Brain microvascular endothelial cell (primary cell): Measurements from ENCODE around the gene RAD54L2.

Source experiments
- DNase-seq: peaks from one replicate; pipeline ENCODE4 v3.0.0-alpha.2; 2020
- H3K27ac ChIP-seq: fragments of 250-450 bp; sonication (Bioruptor Pico); 2 replicates; pipeline ENCODE4 v1.5.1; 2020; ENCODE audit warnings: mild to moderate bottlenecking, moderate library complexity
- H3K27me3 ChIP-seq: fragments of 250-450 bp; sonication (Bioruptor Pico); replicated peaks from 2 replicates; pipeline ENCODE4 v1.5.1; 2020; ENCODE audit warnings: mild to moderate bottlenecking
- H3K36me3 ChIP-seq: fragments of 250-450 bp; sonication (Bioruptor Pico); replicated peaks from 2 replicates; pipeline ENCODE4 v1.5.1; 2020; ENCODE audit warnings: mild to moderate bottlenecking
- H3K4me3 ChIP-seq: 2 replicates; pipeline ENCODE4 v1.5.1; 2011; ENCODE audit warnings: low read depth, mild to moderate bottlenecking, control low read depth, low read length, moderate library complexity
- in situ Hi-C: cut with HindIII; loops from 2 replicates; pipeline ENCODE4 v1.10.0; 2017; ENCODE audit warnings: low sequenced_read_pairs, low pct_ligation_motif_present
- TF ChIP-seq, protein P1 (sequence below): IDR thresholded peaks from 2 replicates; pipeline ENCODE4 v1.5.1; 2011; ENCODE audit warnings: low read depth, mild to moderate bottlenecking, moderate library complexity, low read length, control low read depth, inconsistent platforms; ENCODE audit errors: missing control alignments

RAD54L2 gene, protein sequence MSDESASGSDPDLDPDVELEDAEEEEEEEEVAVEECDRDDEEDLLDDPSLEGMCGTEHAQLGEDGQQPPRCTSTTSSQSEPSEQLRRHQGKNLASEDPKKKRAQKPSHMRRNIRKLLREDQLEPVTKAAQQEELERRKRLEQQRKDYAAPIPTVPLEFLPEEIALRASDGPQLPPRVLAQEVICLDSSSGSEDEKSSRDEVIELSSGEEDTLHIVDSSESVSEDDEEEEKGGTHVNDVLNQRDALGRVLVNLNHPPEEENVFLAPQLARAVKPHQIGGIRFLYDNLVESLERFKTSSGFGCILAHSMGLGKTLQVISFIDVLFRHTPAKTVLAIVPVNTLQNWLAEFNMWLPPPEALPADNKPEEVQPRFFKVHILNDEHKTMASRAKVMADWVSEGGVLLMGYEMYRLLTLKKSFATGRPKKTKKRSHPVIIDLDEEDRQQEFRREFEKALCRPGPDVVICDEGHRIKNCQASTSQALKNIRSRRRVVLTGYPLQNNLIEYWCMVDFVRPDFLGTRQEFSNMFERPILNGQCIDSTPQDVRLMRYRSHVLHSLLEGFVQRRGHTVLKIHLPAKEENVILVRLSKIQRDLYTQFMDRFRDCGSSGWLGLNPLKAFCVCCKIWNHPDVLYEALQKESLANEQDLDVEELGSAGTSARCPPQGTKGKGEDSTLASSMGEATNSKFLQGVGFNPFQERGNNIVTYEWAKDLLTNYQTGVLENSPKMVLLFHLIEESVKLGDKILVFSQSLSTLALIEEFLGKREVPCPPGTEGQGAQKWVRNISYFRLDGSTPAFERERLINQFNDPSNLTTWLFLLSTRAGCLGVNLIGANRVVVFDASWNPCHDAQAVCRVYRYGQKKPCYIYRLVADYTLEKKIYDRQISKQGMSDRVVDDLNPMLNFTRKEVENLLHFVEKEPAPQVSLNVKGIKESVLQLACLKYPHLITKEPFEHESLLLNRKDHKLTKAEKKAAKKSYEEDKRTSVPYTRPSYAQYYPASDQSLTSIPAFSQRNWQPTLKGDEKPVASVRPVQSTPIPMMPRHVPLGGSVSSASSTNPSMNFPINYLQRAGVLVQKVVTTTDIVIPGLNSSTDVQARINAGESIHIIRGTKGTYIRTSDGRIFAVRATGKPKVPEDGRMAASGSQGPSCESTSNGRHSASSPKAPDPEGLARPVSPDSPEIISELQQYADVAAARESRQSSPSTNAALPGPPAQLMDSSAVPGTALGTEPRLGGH (N-terminal part only)

DNA sequence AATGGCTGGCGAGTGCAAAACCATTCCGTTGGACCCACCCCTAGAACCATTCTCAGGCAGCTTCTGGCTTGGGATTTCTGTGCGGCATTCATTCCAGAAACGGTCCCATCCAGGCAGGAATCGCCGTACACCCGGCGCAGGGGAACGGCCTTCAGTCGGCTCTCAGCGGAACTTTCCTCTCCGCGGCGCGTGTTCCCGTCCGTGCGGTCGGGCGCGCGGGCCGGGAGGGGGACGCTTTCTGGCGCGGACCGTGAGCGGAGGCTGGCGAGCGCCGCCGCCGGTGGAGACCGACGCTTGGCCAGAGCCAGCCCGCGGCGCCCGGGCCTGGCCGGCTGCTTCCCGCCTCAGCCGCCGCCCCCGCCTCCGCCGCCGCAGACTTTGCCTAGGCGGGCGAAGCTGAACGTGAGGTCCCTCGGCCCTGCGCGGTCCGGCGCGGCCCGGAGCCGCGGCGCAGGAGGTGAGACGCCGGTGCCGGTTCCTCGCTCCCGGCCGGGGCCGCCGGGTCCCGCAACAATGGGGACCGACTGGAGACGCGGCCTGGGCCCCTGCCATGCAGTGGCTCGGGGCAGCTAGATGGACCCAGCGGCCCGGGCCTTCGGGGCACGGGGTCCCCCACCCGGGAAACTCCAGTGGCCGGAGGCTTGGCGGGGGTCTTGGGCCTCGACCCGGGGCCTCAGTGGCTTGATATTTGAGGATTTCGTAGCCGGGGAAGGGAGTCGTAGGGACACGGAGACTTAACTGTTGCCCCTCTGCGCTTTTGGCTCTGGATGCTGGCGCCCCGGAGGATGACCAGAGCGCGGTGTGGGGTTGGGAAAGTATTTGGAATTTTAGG is at the start of gene RAD54L2:
RAD54L2 (plus strand) TSS at position 261 of the 832 bp plus-strand sequence. CDS start 51,702 bp downstream, outside the sequence.
- in situ Hi-C loops: no loop called here
- no peaks in the 10 kb centered on the region for H3K27me3 ChIP-seq
- DNase-seq: peak; percentile 63
- TF ChIP-seq, protein P1, sequence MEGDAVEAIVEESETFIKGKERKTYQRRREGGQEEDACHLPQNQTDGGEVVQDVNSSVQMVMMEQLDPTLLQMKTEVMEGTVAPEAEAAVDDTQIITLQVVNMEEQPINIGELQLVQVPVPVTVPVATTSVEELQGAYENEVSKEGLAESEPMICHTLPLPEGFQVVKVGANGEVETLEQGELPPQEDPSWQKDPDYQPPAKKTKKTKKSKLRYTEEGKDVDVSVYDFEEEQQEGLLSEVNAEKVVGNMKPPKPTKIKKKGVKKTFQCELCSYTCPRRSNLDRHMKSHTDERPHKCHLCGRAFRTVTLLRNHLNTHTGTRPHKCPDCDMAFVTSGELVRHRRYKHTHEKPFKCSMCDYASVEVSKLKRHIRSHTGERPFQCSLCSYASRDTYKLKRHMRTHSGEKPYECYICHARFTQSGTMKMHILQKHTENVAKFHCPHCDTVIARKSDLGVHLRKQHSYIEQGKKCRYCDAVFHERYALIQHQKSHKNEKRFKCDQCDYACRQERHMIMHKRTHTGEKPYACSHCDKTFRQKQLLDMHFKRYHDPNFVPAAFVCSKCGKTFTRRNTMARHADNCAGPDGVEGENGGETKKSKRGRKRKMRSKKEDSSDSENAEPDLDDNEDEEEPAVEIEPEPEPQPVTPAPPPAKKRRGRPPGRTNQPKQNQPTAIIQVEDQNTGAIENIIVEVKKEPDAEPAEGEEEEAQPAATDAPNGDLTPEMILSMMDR: no peak
- peak within 1 kb of the TSS; percentile 66 for H3K4me3 ChIP-seq
- H3K36me3 ChIP-seq: no peaks in the 10 kb centered on the region
- peak within 1 kb of the TSS; percentile 74 for H3K27ac ChIP-seq

DNA sequence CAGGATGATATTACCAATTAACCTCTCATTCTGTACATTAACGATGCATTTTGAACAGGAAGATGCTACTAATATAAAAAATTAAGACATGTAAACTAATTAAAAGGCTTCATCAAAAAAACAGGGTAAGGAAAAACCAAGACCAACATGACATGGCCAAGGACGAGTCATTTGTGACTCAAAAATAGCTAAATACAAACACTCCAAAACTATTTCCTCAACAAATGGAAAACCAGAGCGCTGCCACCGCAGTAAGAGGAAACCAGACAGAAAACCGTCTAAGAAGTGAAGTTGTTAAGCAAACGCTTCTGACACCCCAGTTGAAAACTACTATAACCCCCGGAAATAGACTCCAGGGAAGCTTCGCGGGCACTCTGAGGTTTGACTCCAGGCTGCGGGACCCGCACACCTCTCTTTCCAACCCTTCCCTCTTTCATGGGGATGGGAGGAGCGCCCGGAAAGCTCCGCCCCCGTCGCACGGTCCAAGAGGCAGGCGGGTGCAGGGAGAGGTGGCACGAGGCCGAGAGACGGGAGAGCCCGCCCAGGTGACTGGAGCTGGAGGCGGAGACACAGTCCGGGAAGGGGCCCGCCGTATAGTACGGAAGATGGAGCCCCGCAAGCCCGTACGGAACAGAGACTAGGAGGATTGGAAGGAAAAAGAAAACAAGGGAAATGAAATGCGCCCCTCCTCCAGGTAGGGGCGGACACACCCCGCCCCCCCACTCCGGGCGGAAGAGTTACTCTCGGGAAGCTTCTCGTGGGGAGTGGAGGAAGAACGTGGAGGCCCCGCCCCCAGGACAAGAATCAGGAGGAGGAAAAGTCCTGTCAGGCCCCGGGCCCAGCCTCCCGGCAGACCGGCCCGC is 39.4 kb upstream of the RAD54L2 start:
- DNase-seq: peak; percentile 90
- Histone ChIP-seq H3K4me3 (peak overlapping the region; percentile 78), H3K27me3 (no peaks in the 10 kb centered on the region), H3K27ac (peak overlapping the region; percentile 88), H3K36me3 (no peaks in the 10 kb centered on the region)
- in situ Hi-C loops: no loop called here
- TF ChIP-seq, protein P1: no peak

DNA sequence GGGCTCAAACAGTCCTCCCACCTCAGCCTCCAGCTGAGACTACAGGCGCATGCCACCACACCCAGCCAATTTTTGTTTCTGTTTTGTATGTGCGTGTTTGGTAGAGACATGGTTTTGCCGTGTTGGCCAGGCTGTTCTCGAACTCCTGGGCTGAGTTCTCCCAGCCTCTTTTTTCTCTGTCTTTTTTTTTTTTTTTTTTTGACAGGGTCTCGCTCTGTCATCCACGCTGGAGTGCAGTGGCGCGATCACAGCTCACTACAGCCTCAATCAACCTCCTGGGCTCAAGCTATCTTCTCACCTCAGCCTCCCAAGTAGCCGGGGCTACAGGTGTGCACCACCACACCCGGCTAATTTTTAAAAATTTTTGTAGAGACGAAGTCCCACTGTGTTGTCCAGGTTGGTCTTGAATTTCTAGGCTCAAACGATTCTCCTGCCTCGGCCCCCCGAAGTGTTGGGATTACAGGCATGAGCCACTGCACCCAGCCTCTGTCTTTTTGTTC is 37.8 kb upstream of the RAD54L2 start:
- no peak for DNase-seq
- TF ChIP-seq, protein P1: no peak
- Histone ChIP-seq H3K27me3 (no peaks in the 10 kb centered on the region), H3K27ac (peak overlapping the region; percentile 85), H3K36me3 (no peaks in the 10 kb centered on the region), H3K4me3 (no peak overlapping the region)
- in situ Hi-C loops: no loop called here

DNA sequence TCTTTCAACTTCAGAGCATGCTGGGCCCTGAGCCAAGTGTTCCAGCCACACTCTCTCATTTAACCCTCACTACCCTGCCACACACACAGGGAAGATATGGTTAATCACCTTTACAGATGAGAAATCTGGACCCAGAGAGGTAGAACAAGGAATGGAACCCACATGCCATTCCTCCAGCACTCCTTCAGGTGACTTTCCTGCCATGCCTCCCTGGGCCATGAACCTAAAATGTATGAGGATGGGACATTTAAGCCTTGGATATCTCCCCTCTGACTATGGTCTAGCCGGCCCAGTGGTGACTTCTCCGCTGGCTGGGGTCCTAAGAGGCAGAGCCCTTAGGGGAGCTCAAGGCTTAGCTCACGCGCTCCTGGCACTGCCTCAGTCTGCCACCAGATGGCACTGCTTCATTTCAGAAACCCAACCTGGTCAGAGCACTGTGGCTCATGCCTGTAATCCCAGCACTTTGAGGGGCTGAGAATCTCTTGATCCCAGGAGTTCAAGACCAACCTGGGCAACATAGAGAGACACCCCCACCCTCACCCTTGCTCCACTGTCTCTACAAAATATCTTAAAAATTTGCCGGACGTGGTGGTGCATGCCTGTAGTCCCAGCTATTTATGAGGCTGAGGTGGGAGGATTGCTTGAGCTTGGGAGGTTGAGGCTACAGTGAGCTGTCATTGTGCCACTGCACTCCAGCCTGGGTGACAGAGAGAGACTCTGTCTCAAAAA is 36.5 kb upstream of the RAD54L2 start:
- Histone ChIP-seq H3K36me3 (no peaks in the 10 kb centered on the region), H3K27me3 (no peaks in the 10 kb centered on the region), H3K27ac (no peak overlapping the region), H3K4me3 (no peak overlapping the region)
- peak; percentile 65 for DNase-seq
- TF ChIP-seq, protein P1: peak; percentile 95
- in situ Hi-C loops: no loop called here
